ENCODE measurements around the gene DARS1. TPM values are rescaled to one million over a fixed set of nuclear protein-coding genes. Genes with fewer than 3 reads are reported as not detected.
"Not testable (repeated sequence)": the region's sequence is repeated elsewhere in the genome, so short reads cannot be mapped to it uniquely, and the experiment has no call there.

Gene DARS1
- total and polyA plus RNA-seq, 2 experiments from 2014 or later: 138 to 182 TPM

- no peaks in the 10 kb centered on the region for H3K9me3 ChIP-seq (ENCODE audit: low read depth)
- H3K27me3 ChIP-seq: no peaks in the 10 kb centered on the region
- DNase-seq (ENCODE audit: low read depth in 1 of 2, low spot score in 1 of 2): peak in 1 of 2 donors; percentile 55
- H3K36me3 ChIP-seq: peaks cover 7% of the 10 kb centered on the region
- H3K27ac ChIP-seq: peak overlapping the region; percentile 5
- TF ChIP-seq CTCF (IDR thresholded peaks at IDR 0.05; ENCODE audit: low read depth, low read length): no peak
- no peak overlapping the region for H3K4me3 ChIP-seq
- no peaks in the 10 kb centered on the region for H3K4me1 ChIP-seq (ENCODE audit: low read depth)
These were observed 24.5 kb downstream of the DARS1 start for GRCh38 chr2:135960656-135961551.

GRCh38 chr2:135960150-135960549 lies 25.3 kb downstream of the DARS1 start:
- Histone ChIP-seq H3K27me3 (no peaks in the 10 kb centered on the region), H3K27ac (peak overlapping the region; percentile 5), H3K4me1 (ENCODE audit: low read depth) (no peaks in the 10 kb centered on the region), H3K36me3 (peaks cover 4% of the 10 kb centered on the region), H3K4me3 (no peak overlapping the region), H3K9me3 (ENCODE audit: low read depth) (no peaks in the 10 kb centered on the region)
- no peak for TF ChIP-seq CTCF (IDR thresholded peaks at IDR 0.05; ENCODE audit: low read depth, low read length)
- no peak for DNase-seq (ENCODE audit: low read depth in 1 of 2, low spot score in 1 of 2)

- not testable (repeated sequence) for H3K9me3 ChIP-seq (ENCODE audit: low read depth); DNase-seq (ENCODE audit: low read depth in 1 of 2, low spot score in 1 of 2); H3K4me3 ChIP-seq; H3K27ac ChIP-seq; H3K4me1 ChIP-seq (ENCODE audit: low read depth); H3K27me3 ChIP-seq; H3K36me3 ChIP-seq
These were observed 26.5 kb downstream of the DARS1 start for GRCh38 chr2:135958927-135959326.

- H3K4me3 ChIP-seq: no peak overlapping the region
- TF ChIP-seq CTCF (IDR thresholded peaks at IDR 0.05; ENCODE audit: low read depth, low read length): no peak
- no peaks in the 10 kb centered on the region for H3K4me1 ChIP-seq (ENCODE audit: low read depth)
- H3K9me3 ChIP-seq (ENCODE audit: low read depth): no peaks in the 10 kb centered on the region
- DNase-seq (ENCODE audit: low read depth in 1 of 2, low spot score in 1 of 2): no peak
- peaks cover 4% of the 10 kb centered on the region for H3K36me3 ChIP-seq
- no peak overlapping the region for H3K27ac ChIP-seq
- H3K27me3 ChIP-seq: no peaks in the 10 kb centered on the region
These were observed 31.3 kb downstream of the DARS1 start for GRCh38 chr2:135954020-135954601.

GRCh38 chr2:135952891-135953290 lies 32.5 kb downstream of the DARS1 start:
- no peak overlapping the region for H3K27ac ChIP-seq
- H3K27me3 ChIP-seq: no peaks in the 10 kb centered on the region
- no peaks in the 10 kb centered on the region for H3K9me3 ChIP-seq (ENCODE audit: low read depth)
- H3K4me3 ChIP-seq: no peak overlapping the region
- peak in 1 of 2 donors; percentile 58 for DNase-seq (ENCODE audit: low read depth in 1 of 2, low spot score in 1 of 2)
- H3K4me1 ChIP-seq (ENCODE audit: low read depth): no peaks in the 10 kb centered on the region
- no peak for TF ChIP-seq CTCF (IDR thresholded peaks at IDR 0.05; ENCODE audit: low read depth, low read length)
- peaks cover 4% of the 10 kb centered on the region for H3K36me3 ChIP-seq

- no peaks in the 10 kb centered on the region for H3K9me3 ChIP-seq (ENCODE audit: low read depth)
- H3K36me3 ChIP-seq: peaks cover 4% of the 10 kb centered on the region
- DNase-seq (ENCODE audit: low read depth in 1 of 2, low spot score in 1 of 2): peak in 1 of 2 donors; percentile 21
- TF ChIP-seq CTCF (IDR thresholded peaks at IDR 0.05; ENCODE audit: low read depth, low read length): no peak
- no peak overlapping the region for H3K4me3 ChIP-seq
- H3K27me3 ChIP-seq: no peaks in the 10 kb centered on the region
- H3K27ac ChIP-seq: no peak overlapping the region
- H3K4me1 ChIP-seq (ENCODE audit: low read depth): no peaks in the 10 kb centered on the region
These were observed 34.3 kb downstream of the DARS1 start for GRCh38 chr2:135951041-135951583.
